Measurements from ENCODE around the gene NDUFB4. TPM values are rescaled to one million over a fixed set of nuclear protein-coding genes. Genes with fewer than 3 reads are reported as not detected.

NDUFB4 gene
- total RNA-seq (10 to 100 TPM; 43.0 to 55.2 (median 50.8) TPM), polyA plus RNA-seq (100 to 1,000 TPM in 1 of 2 donors, 10 to 100 TPM in 1; 73.2 to 153 TPM)

DNA sequence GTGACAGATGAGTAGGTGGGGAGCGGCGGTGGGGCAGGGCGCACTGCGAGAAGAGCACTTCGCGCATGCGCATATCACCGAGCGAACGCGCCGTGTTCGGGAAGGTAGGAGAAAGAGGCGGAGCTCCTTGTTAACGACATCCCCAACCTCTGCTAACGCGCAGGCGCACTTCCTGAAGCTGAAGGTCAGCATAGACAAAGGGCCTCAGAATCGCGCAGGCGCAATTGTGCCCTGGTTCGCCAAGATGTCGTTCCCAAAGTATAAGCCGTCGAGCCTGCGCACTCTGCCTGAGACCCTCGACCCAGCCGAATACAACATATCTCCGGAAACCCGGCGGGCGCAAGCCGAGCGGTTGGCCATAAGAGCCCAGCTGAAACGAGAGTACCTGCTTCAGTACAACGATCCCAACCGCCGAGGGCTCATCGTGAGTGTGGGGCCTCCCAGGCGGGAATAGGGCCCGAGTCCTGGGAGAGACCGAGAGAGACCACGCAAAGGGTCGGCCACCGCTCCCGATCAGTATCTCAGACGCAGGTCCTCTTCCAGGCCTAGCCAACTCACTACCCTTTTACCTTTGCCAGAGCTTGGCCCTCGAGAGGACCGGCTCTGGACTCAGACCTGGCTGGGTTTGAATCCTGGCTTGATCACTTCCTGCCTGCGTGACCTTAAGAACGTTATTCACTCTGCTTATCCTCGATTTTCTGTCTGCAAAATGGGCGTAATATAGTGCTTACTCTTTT is at the start of gene NDUFB4:
Gene NDUFB4, plus strand, starts transcription at position 221 of the 737 bp plus-strand sequence. Its CDS starts 24 bp downstream, at position 245.
- ATAC-seq = peak; percentile 98 to 100 (median 100)
- WGBS, 2 donors = 0% methylated on average over 53 of the region's 53 CpGs
- Histone ChIP-seq H3K27me3 (no peaks in the 10 kb centered on the region), H3K4me3 (peak within 1 kb of the TSS; percentile 49 to 76 (median 60)), H3K36me3 (peaks cover 0 to 8% (median 0%) of the 10 kb centered on the region in 3 donors), H3K9me3 (no peaks in the 10 kb centered on the region), H3K4me1 (peaks cover 8 to 33% (median 23%) of the 10 kb centered on the region in 3 donors), H3K27ac (peak within 1 kb of the TSS; percentile 74 to 94 (median 82))
- TF ChIP-seq, protein P1, sequence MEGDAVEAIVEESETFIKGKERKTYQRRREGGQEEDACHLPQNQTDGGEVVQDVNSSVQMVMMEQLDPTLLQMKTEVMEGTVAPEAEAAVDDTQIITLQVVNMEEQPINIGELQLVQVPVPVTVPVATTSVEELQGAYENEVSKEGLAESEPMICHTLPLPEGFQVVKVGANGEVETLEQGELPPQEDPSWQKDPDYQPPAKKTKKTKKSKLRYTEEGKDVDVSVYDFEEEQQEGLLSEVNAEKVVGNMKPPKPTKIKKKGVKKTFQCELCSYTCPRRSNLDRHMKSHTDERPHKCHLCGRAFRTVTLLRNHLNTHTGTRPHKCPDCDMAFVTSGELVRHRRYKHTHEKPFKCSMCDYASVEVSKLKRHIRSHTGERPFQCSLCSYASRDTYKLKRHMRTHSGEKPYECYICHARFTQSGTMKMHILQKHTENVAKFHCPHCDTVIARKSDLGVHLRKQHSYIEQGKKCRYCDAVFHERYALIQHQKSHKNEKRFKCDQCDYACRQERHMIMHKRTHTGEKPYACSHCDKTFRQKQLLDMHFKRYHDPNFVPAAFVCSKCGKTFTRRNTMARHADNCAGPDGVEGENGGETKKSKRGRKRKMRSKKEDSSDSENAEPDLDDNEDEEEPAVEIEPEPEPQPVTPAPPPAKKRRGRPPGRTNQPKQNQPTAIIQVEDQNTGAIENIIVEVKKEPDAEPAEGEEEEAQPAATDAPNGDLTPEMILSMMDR (IDR thresholded peaks at IDR 0.05) = no peak
- intact Hi-C loops (cut with DNase I) = no loop called here
- peak; percentile 91 for FAIRE-seq
- peak; percentile 96 to 100 (median 97) for DNase-seq

- WGBS, 2 donors = 23 to 29% methylated on average over 1 of the region's 1 CpG
- no peak overlapping the region for H3K27ac ChIP-seq
- FAIRE-seq (no peak), DNase-seq (no peak), ATAC-seq (no peak)
- no peak overlapping the region for H3K4me3 ChIP-seq
- TF ChIP-seq, protein P1 (IDR thresholded peaks at IDR 0.05) = no peak
- intact Hi-C loops (cut with DNase I) = loop anchor here in 2 of 3 donors (10.0 kb wide), 2 partner anchors 126 to 306 kb away; no protein-coding TSS in a partner anchor
- no peaks in the 10 kb centered on the region for H3K27me3 ChIP-seq
- no peaks in the 10 kb centered on the region for H3K36me3 ChIP-seq
- H3K9me3 ChIP-seq = no peaks in the 10 kb centered on the region
- peaks cover 0 to 6% (median 1%) of the 10 kb centered on the region in 3 donors for H3K4me1 ChIP-seq
These were observed 45.6 kb upstream of the NDUFB4 start for GRCh38 chr3:120550546-120550945.

- intact Hi-C loops (cut with DNase I) = loop anchor here in 2 of 3 donors (10.0 kb wide), 2 partner anchors 128 to 308 kb away; no protein-coding TSS in a partner anchor
- WGBS, 2 donors = 81% methylated on average over 5 of the region's 5 CpGs
- Histone ChIP-seq H3K4me3 (no peak overlapping the region), H3K4me1 (peaks cover 6 to 19% (median 7%) of the 10 kb centered on the region in 3 donors), H3K9me3 (no peaks in the 10 kb centered on the region), H3K36me3 (no peaks in the 10 kb centered on the region), H3K27ac (no peak overlapping the region), H3K27me3 (no peaks in the 10 kb centered on the region)
- ATAC-seq (no peak), DNase-seq (no peak), FAIRE-seq (no peak)
- TF ChIP-seq, protein P1 (IDR thresholded peaks at IDR 0.05) = no peak
These were observed 43.7 kb upstream of the NDUFB4 start for GRCh38 chr3:120552184-120553172.

GRCh38 chr3:120554812-120555606 is 41.1 kb upstream of the NDUFB4 start:
- Histone ChIP-seq H3K27ac (no peak overlapping the region), H3K36me3 (no peaks in the 10 kb centered on the region), H3K9me3 (no peaks in the 10 kb centered on the region), H3K4me1 (peaks cover 7 to 19% (median 9%) of the 10 kb centered on the region in 3 donors), H3K27me3 (no peaks in the 10 kb centered on the region), H3K4me3 (no peak overlapping the region)
- DNase-seq (no peak), FAIRE-seq (no peak), ATAC-seq (no peak)
- TF ChIP-seq, protein P1 (IDR thresholded peaks at IDR 0.05) = no peak
- 79 to 86% methylated on average over 3 of the region's 3 CpGs for WGBS, 2 donors
- intact Hi-C loops (cut with DNase I) = loop anchor here in 2 of 3 donors (5.0 to 10.0 kb wide), 3 partner anchors 130 to 313 kb away; no protein-coding TSS in a partner anchor

Data from pancreas (tissue), 10 donors.